ENCODE data around the gene RUFY1.
"Not testable (repeated sequence)": the region's sequence is repeated elsewhere in the genome, so short reads cannot be mapped to it uniquely, and the experiment has no call there.

DNA sequence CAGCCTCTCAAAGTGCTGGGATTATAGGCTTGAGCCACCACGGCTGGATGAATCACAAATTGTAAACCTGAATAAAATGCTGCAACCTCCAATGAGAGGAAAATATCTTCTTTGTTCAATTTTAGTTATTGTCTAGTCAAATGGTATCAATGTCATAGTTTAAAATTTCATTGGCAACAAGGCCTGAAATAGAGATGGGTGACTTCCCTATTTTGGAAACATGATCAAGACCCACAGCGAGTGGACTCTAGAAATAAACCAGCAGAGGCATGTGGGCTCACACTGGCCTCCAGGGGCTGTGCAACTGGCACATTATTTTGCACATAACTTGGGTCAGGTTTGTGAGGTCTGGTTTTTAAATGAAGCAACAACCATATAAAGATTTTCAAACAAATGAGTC, 102.8 kb downstream of the RUFY1 start:
- TF ChIP-seq, protein P1, sequence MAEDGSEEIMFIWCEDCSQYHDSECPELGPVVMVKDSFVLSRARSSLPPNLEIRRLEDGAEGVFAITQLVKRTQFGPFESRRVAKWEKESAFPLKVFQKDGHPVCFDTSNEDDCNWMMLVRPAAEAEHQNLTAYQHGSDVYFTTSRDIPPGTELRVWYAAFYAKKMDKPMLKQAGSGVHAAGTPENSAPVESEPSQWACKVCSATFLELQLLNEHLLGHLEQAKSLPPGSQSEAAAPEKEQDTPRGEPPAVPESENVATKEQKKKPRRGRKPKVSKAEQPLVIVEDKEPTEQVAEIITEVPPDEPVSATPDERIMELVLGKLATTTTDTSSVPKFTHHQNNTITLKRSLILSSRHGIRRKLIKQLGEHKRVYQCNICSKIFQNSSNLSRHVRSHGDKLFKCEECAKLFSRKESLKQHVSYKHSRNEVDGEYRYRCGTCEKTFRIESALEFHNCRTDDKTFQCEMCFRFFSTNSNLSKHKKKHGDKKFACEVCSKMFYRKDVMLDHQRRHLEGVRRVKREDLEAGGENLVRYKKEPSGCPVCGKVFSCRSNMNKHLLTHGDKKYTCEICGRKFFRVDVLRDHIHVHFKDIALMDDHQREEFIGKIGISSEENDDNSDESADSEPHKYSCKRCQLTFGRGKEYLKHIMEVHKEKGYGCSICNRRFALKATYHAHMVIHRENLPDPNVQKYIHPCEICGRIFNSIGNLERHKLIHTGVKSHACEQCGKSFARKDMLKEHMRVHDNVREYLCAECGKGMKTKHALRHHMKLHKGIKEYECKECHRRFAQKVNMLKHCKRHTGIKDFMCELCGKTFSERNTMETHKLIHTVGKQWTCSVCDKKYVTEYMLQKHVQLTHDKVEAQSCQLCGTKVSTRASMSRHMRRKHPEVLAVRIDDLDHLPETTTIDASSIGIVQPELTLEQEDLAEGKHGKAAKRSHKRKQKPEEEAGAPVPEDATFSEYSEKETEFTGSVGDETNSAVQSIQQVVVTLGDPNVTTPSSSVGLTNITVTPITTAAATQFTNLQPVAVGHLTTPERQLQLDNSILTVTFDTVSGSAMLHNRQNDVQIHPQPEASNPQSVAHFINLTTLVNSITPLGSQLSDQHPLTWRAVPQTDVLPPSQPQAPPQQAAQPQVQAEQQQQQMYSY (CRISPR knock-in tag; IDR thresholded peaks at IDR 0.05), result not testable (repeated sequence)
- TF ChIP-seq, protein P2, sequence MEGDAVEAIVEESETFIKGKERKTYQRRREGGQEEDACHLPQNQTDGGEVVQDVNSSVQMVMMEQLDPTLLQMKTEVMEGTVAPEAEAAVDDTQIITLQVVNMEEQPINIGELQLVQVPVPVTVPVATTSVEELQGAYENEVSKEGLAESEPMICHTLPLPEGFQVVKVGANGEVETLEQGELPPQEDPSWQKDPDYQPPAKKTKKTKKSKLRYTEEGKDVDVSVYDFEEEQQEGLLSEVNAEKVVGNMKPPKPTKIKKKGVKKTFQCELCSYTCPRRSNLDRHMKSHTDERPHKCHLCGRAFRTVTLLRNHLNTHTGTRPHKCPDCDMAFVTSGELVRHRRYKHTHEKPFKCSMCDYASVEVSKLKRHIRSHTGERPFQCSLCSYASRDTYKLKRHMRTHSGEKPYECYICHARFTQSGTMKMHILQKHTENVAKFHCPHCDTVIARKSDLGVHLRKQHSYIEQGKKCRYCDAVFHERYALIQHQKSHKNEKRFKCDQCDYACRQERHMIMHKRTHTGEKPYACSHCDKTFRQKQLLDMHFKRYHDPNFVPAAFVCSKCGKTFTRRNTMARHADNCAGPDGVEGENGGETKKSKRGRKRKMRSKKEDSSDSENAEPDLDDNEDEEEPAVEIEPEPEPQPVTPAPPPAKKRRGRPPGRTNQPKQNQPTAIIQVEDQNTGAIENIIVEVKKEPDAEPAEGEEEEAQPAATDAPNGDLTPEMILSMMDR (IDR thresholded peaks at IDR 0.05), result not testable (repeated sequence)
- TF ChIP-seq, protein P3, sequence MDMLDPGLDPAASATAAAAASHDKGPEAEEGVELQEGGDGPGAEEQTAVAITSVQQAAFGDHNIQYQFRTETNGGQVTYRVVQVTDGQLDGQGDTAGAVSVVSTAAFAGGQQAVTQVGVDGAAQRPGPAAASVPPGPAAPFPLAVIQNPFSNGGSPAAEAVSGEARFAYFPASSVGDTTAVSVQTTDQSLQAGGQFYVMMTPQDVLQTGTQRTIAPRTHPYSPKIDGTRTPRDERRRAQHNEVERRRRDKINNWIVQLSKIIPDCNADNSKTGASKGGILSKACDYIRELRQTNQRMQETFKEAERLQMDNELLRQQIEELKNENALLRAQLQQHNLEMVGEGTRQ (CRISPR knock-in tag; IDR thresholded peaks at IDR 0.05), result not testable (repeated sequence)
- TF ChIP-seq, protein P4, sequence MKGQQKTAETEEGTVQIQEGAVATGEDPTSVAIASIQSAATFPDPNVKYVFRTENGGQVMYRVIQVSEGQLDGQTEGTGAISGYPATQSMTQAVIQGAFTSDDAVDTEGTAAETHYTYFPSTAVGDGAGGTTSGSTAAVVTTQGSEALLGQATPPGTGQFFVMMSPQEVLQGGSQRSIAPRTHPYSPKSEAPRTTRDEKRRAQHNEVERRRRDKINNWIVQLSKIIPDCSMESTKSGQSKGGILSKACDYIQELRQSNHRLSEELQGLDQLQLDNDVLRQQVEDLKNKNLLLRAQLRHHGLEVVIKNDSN (CRISPR knock-in tag; IDR thresholded peaks at IDR 0.05), result not testable (repeated sequence)
- TF ChIP-seq, protein P5, sequence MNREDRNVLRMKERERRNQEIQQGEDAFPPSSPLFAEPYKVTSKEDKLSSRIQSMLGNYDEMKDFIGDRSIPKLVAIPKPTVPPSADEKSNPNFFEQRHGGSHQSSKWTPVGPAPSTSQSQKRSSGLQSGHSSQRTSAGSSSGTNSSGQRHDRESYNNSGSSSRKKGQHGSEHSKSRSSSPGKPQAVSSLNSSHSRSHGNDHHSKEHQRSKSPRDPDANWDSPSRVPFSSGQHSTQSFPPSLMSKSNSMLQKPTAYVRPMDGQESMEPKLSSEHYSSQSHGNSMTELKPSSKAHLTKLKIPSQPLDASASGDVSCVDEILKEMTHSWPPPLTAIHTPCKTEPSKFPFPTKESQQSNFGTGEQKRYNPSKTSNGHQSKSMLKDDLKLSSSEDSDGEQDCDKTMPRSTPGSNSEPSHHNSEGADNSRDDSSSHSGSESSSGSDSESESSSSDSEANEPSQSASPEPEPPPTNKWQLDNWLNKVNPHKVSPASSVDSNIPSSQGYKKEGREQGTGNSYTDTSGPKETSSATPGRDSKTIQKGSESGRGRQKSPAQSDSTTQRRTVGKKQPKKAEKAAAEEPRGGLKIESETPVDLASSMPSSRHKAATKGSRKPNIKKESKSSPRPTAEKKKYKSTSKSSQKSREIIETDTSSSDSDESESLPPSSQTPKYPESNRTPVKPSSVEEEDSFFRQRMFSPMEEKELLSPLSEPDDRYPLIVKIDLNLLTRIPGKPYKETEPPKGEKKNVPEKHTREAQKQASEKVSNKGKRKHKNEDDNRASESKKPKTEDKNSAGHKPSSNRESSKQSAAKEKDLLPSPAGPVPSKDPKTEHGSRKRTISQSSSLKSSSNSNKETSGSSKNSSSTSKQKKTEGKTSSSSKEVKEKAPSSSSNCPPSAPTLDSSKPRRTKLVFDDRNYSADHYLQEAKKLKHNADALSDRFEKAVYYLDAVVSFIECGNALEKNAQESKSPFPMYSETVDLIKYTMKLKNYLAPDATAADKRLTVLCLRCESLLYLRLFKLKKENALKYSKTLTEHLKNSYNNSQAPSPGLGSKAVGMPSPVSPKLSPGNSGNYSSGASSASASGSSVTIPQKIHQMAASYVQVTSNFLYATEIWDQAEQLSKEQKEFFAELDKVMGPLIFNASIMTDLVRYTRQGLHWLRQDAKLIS (CRISPR knock-in tag; IDR thresholded peaks at IDR 0.05; ENCODE audit: borderline replicate concordance), result not testable (repeated sequence)
- TF ChIP-seq CREB1, NR2C2 (CRISPR knock-in tag; IDR thresholded peaks at IDR 0.05): not testable (repeated sequence)
